Ovary (tissue), 3 donors: Measurements from ENCODE around the gene MCAM.

ENCODE experiments used
- CTCF ChIP-seq, 3 donors: fragments of 450-650 bp in 2 of 3; fragments of 200-600 bp in 1 of 3; IDR thresholded peaks; one replicate each; pipeline versions ENCODE4 v1.5.1 to v1.8.0; 2016 to 2022; ENCODE audit warnings: antibody characterized with exemption in 3 of 3, mild to moderate bottlenecking in 1 of 3
- EP300 ChIP-seq: sonication (generic); formaldehyde crosslinking; IDR thresholded peaks from one replicate; pipeline ENCODE4 v1.6.1; 2017; ENCODE audit warnings: antibody characterized with exemption
- donor health status: DM: no; HTN: no; CAD: no.

GRCh38 chr11:119299416-119299815 is 17.5 kb downstream of the MCAM start:
- TF ChIP-seq EP300 (no peak), CTCF (IDR thresholded peaks at IDR 0.05) (no peak)
